Stimulated activated CD4-positive, alpha-beta T cell treated with anti-CD3 and anti-CD28 coated beads, Interleukin-12 subunit alpha, Interleukin-12 subunit beta, amount 100 ng/mL, for 24 hours (primary cell): ENCODE data around the gene TTLL7.
"Not testable (repeated sequence)": the region's sequence is repeated elsewhere in the genome, so short reads cannot be mapped to it uniquely, and the experiment has no call there.

Experiments used
- DNase-seq, 2 experiments: peaks; one replicate each; pipeline ENCODE4 v3.0.0-alpha.2; 2020; ENCODE audit warnings: low read depth in 2 of 2

Gene TTLL7

DNA sequence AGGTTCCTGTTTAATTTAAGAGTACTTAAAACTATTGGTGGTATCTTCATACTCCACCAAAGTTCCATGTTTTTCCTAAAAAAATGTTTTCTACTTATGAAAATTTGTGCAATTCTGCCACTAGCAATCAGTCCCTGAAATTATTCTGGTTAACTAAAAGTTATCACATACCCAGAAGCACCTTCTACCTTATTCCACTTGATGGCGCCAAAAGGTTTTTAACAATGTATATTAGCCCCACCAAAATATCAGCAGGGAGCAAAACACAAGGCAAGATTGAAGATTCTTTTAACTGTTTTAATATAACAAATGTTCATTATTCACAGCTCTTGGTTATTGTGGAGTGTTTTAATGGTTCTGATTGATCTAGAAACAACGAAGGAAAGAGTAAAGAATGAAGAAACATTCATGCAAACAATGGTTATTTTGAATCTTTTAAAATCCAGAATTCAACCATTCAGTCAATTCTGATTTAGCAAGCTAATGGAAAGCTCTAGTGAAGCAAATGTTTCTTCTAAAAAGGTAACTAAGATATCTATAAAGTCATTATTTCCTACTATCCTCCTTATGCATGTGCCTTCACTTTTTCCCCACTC, 67.2 kb downstream of the TTLL7 start:
- DNase-seq, result no peak

DNA sequence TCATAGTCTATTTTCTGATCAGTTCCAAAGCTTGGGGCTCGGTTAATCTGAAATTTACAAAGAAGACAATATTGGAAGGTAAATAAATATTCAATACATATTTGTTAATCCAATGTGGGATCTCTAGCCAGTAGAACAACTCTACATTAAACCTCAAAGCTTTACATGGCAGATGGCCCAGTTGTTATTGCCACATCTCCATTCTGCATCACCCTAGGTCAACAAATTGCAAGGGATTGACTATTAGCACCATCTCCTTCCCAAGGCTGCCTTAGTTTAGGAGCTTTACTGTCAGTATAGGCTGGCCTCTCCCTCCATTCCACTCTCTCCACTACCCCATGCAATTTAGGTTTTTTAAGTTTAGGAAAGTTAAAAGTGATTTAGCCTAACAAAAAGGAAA, 69.7 kb downstream of the TTLL7 start:
- no peak for DNase-seq

DNA sequence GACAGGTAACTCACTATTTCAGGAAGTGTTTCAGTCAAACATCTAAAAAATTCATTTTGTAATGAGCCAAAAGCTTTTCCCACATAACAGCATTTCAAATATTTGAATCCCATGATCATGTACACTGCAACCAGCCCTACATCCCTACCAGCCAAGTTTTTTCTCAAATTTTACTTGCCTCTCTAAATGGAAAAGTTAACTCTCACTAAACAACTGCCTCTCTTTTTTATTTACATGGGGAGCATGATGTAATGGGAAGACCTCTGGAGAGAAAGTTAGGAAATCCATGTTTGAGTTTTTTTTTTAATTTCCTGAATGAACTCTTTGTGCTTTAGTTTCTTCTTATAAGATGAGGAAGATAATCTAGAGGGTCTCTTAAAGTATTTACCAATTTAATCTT, 70.5 kb downstream of the TTLL7 start:
- DNase-seq, result no peak

- no peak for DNase-seq
Observed at GRCh38 chr1:83927701-83928100, 71.2 kb downstream of the TTLL7 start.

GRCh38 chr1:83927061-83927460, 71.9 kb downstream of the TTLL7 start:
- no peak for DNase-seq

DNA sequence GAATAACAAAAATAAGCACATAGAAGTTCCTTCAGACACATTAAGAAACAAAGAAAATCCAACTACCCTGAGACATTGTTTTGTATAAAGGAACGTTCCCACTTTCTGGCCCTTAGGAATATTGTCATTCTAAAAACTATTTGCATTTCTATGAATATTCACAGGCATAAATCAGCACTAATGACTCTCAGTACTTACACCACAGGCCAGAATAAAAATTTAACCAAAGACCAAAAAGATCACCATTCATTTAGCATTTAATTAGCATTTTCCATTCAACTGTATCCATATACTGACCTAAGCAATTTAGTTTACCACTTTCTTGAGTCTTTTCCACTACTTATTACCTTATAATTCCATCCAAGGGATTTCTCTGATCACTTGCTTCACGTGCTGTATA, 75.4 kb downstream of the TTLL7 start:
- no peak for DNase-seq

GRCh38 chr1:83922431-83922830, 76.5 kb downstream of the TTLL7 start:
- no peak for DNase-seq

DNA sequence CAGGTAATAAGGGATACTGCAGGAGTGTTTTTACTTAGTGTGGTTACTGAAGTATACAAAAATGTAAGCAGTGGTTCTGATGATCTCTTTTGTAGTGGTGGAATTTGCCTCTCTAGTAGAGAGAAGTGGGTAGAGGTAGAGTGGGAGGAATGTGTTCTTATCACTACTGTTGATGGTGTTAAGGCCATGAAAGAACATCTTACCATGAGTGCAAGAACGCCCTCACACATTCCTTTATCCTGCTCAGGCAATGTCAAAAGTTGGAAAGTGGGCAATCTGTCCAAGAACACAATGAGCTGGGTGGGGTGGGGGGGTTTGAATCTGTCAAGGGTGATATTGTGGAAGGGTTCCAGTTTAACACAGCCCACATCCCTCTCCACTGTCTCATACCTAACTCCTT, 78.6 kb downstream of the TTLL7 start:
- no peak for DNase-seq

- DNase-seq, result no peak
Observed at GRCh38 chr1:83919872-83920271, 79.1 kb downstream of the TTLL7 start.

GRCh38 chr1:83918688-83919285, 80.1 kb downstream of the TTLL7 start:
- DNase-seq, result no peak

DNA sequence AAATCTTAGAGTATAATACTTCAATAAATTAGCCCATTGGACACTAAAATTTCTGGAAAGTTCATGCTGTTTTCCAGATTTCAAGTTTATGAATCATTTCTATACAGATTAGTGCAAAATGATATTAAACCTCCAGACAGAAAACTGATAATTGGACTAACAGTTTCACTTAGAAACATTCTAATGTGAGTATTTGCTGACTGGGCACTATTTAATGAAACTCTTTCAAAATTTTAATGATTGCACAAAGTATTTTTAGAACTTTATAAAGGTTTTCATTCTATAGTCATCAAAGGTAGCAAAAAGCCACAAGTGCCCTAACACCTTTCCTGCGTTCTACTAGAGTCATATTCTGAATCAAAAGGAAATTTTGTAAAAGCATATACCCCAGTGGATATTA, 81.0 kb downstream of the TTLL7 start:
- DNase-seq, result no peak

- DNase-seq, result not testable (repeated sequence)
Observed at GRCh38 chr1:83916094-83916493, 82.8 kb downstream of the TTLL7 start.

- DNase-seq, result no peak
Observed at GRCh38 chr1:83912876-83913275, 86.1 kb downstream of the TTLL7 start.

GRCh38 chr1:83910461-83910860, 88.5 kb downstream of the TTLL7 start:
- no peak for DNase-seq

- no peak for DNase-seq
Observed at GRCh38 chr1:83909687-83910086, 89.2 kb downstream of the TTLL7 start.

DNA sequence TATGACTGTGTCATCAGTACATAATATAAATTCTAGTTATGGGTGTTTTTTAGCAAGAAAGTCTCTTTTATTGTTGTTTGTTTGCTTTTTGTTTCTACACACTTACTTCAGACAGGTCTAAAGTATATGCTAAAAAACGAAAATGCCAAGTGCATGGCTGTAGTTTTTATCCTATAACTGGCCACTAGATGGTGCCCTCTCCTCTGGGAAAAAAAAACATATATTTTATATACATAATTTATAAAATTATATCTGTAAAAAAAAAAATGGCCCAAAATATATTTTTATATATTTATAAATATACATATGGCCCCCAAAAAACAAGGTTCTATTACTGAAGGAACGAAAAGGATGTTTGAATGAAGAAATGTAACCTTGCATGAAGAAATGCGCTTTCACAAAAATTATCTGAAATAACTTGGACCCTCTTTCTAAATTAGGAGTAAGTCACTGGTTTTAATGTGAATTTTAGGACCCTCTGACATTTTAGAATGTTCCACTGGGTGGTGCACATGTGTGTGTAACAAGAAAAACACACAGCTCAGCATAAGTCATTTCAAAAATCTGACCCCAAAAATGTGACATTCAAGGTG, 93.5 kb downstream of the TTLL7 start:
- no peak for DNase-seq

DNA sequence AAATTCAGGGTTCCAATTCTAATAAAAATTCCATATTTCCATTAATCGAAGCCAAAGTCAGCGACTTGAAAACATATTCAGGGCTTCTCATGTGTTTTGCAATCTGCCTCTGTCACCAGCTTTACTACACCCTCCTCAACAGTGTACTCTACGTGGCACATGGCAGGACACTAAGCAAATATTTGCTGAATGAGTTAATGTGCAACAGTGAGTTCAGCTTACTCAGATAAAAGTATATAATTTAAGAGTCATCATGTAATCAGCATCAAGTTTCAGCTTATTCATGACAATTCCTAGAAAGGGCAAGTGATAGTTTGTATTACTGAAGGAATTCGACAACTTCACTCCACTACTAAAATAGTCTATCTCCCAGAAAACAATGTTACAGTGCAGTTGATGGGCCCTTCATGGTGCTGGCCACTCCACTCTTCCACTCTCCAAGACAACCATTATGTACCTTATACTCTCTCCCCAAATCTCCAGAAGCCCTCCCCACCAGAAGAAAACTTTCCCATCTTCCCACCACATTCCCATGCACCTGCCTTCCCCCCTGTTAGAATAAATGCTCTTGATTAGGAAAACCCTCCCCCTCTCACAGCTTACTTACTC, 97.3 kb downstream of the TTLL7 start:
- DNase-seq, result no peak

- no peak for DNase-seq
Observed at GRCh38 chr1:83900524-83900923, 98.4 kb downstream of the TTLL7 start.

- DNase-seq, result no peak
Observed at GRCh38 chr1:83897516-83897915, 101.4 kb downstream of the TTLL7 start.

- DNase-seq, result no peak
Observed at GRCh38 chr1:83896299-83896698, 102.6 kb downstream of the TTLL7 start.

DNA sequence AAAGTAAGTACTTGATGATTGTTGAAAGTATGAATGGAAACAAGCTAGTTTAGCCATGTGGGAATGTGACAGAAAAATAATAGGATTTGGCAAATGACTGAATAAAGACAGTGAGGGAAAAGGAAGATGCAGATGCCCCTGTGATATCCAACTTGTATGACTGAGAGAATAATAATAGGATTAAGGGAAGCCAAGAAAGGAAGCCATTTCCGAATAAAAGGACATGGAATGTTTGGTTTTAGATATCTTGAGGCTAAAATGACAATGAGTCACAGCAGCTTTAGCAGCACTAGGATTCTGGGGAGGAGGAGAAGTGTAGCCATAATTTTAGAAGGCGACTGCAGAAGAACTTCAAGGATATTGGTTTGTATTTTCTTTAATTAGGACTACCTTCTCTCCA, 109.2 kb downstream of the TTLL7 start:
- DNase-seq, result no peak

DNA sequence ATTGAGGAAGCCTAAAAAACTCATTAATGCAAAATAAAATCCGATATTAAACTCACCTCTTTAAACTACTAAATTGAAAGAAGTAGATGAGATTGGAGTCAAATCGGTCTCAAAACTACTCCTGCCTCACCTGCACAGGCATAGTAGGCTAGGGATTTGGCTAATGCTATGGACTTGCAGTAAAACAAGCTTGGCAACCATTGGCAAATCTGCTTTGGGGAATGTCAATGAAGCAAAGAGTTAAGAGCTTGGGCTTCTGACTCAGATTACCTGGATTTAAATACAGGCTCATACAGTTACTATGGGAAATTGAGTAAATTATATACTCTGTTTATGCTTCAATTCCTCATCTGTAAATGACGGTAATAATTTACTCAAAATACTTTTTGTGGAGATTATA, 111.4 kb downstream of the TTLL7 start:
- no peak for DNase-seq

GRCh38 chr1:83883979-83884378, 115.0 kb downstream of the TTLL7 start:
- no peak for DNase-seq
